IMR-90 (cell line): Measurements from ENCODE around the gene PFKL. TPM values are rescaled to one million over a fixed set of nuclear protein-coding genes. Genes with fewer than 3 reads are reported as not detected.
A peak's percentile ranks its signal among the peaks of the same experiment; 100 is the strongest.

ENCODE experiments used
- ATAC-seq: fragments of 200-7000 bp; cut with Tn5 transposase; 2 replicates; pipeline ENCODE4 v1.9.1; 2020; ENCODE audit warnings: low read depth, mild to moderate bottlenecking, moderate library complexity
- BruUV-seq: library from RNA; stranded (reverse); fragments of 400-500 nt; replicated peaks from 2 replicates; lab custom pipeline; 2021; lab: Mats Ljungman, UMichigan
- CTCF ChIA-PET: fragments of 300-600 bp; formaldehyde crosslinking; extraction: SDS; loops from one replicate; lab custom pipeline; 2021; ENCODE audit warnings: antibody characterized with exemption; lab: Yijun Ruan, JAX
- POLR2A ChIA-PET: fragments of 300-600 bp; sonication (Branson Sonifier 250); formaldehyde crosslinking; loops from one replicate; lab custom pipeline; 2022; ENCODE audit warnings: antibody characterized with exemption; ENCODE audit not compliant: unreplicated experiment; lab: Charles Lee
- DNase-seq: peaks from one replicate; pipeline ENCODE4 v3.0.0; 2013
- H2AFZ ChIP-seq: replicated peaks from 2 replicates; pipeline ENCODE3; 2013; ENCODE audit warnings: low read length, mild to moderate bottlenecking; ENCODE audit not compliant: poor library complexity
- H2AK5ac ChIP-seq: 2 replicates; pipeline ENCODE4 v1.6.1; 2013; ENCODE audit warnings: low read depth, low read length, inconsistent platforms
- H2AK9ac ChIP-seq: replicated peaks from 2 replicates; pipeline ENCODE3; 2013; ENCODE audit warnings: mild to moderate bottlenecking, low read depth, low read length, moderate library complexity; ENCODE audit not compliant: poor library complexity
- H2BK120ac ChIP-seq: 2 replicates; pipeline ENCODE4 v1.6.1; 2013; ENCODE audit warnings: low read depth, low read length, inconsistent platforms
- H2BK15ac ChIP-seq: 3 replicates; pipeline ENCODE4 v1.6.1; 2013; ENCODE audit warnings: low read depth, low read length, inconsistent platforms
- H2BK20ac ChIP-seq: 2 replicates; pipeline ENCODE4 v1.6.1; 2013; ENCODE audit warnings: low read depth, mild to moderate bottlenecking, inconsistent platforms, low read length, moderate library complexity
- H2BK5ac ChIP-seq: 2 replicates; pipeline ENCODE4 v1.6.1; 2013; ENCODE audit warnings: mild to moderate bottlenecking, low read depth, low read length, inconsistent platforms; ENCODE audit not compliant: poor library complexity, severe bottlenecking
- H3K14ac ChIP-seq: replicated peaks from 2 replicates; pipeline ENCODE4 v1.6.1; 2013; ENCODE audit warnings: low read depth, low read length, inconsistent platforms
- H3K18ac ChIP-seq: 2 replicates; pipeline ENCODE4 v1.6.1; 2013; ENCODE audit warnings: low read depth, low read length, control low read depth
- H3K23ac ChIP-seq: 2 replicates; pipeline ENCODE4 v1.6.1; 2013; ENCODE audit warnings: low read depth, low read length, inconsistent platforms
- H3K27ac ChIP-seq: 2 replicates; pipeline ENCODE4 v1.5.1; 2013; ENCODE audit warnings: mild to moderate bottlenecking, control low read depth, low read length; ENCODE audit not compliant: insufficient read depth
- H3K27me3 ChIP-seq: 2 replicates; pipeline ENCODE4 v1.6.1; 2013; ENCODE audit warnings: low read length; ENCODE audit not compliant: control insufficient read depth, insufficient read depth
- H3K36me3 ChIP-seq: 2 replicates; pipeline ENCODE4 v1.6.1; 2013; ENCODE audit warnings: low read length, mixed read lengths; ENCODE audit not compliant: control insufficient read depth, insufficient read depth
- H3K4ac ChIP-seq: 2 replicates; pipeline ENCODE4 v1.6.1; 2013; ENCODE audit warnings: low read depth, low read length, inconsistent platforms
- H3K4me1 ChIP-seq: 2 replicates; pipeline ENCODE4 v1.6.1; 2013; ENCODE audit warnings: low read length, mixed read lengths; ENCODE audit not compliant: control insufficient read depth, insufficient read depth
- H3K4me2 ChIP-seq: 2 replicates; pipeline ENCODE4 v1.6.1; 2013; ENCODE audit warnings: low read depth, mild to moderate bottlenecking, control low read depth, low read length, moderate library complexity
- H3K4me3 ChIP-seq: 2 replicates; pipeline ENCODE4 v1.5.1; 2013; ENCODE audit warnings: low read depth, mild to moderate bottlenecking, control low read depth, low read length, moderate library complexity; ENCODE audit not compliant: insufficient read depth
- H3K56ac ChIP-seq: 2 replicates; pipeline ENCODE4 v1.6.1; 2013; ENCODE audit warnings: low read length, inconsistent platforms; ENCODE audit not compliant: insufficient read depth; ENCODE audit errors: extremely low read depth
- H3K79me1 ChIP-seq, 2 experiments: 2 replicates each; pipeline ENCODE4 v1.6.1; 2013; ENCODE audit warnings: low read length in 2 of 2, inconsistent platforms in 1 of 2, low read depth in 1 of 2
- H3K9ac ChIP-seq: 2 replicates; pipeline ENCODE4 v1.6.1; 2013; ENCODE audit warnings: low read depth, low read length, control low read depth
- H3K9me1 ChIP-seq: 2 replicates; pipeline ENCODE4 v1.6.1; 2013; ENCODE audit warnings: low read length, inconsistent platforms; ENCODE audit not compliant: insufficient read depth
- H3K9me3 ChIP-seq: 2 replicates; pipeline ENCODE4 v1.6.1; 2013; ENCODE audit warnings: low read length; ENCODE audit not compliant: control insufficient read depth, insufficient read depth
- H4K20me1 ChIP-seq: 2 replicates; pipeline ENCODE4 v1.6.1; 2013; ENCODE audit warnings: low read length, inconsistent platforms; ENCODE audit not compliant: insufficient read depth
- H4K5ac ChIP-seq: 2 replicates; pipeline ENCODE4 v1.6.1; 2013; ENCODE audit warnings: mild to moderate bottlenecking, low read depth, low read length, control low read depth
- H4K8ac ChIP-seq, 2 experiments: 2 replicates each; pipeline ENCODE4 v1.6.1; 2013; ENCODE audit warnings: low read depth in 2 of 2, low read length in 2 of 2, control low read depth in 1 of 2, inconsistent platforms in 1 of 2
- H4K91ac ChIP-seq: 2 replicates; pipeline ENCODE4 v1.6.1; 2013; ENCODE audit warnings: low read depth, low read length, inconsistent platforms; ENCODE audit not compliant: insufficient read depth
- RAD21 ChIP-seq: IDR thresholded peaks from 2 replicates; pipeline ENCODE4 v1.6.1; 2012; ENCODE audit warnings: low read length, improper control_type of control experiment
- WGBS, 2 experiments: methylation state at CpG; one replicate each; pipeline versions ENCODE4 v1.1.5 to v1.1.7; 2013; ENCODE audit warnings: missing lambda C conversion rate in 2 of 2; ENCODE audit not compliant: insufficient read length in 1 of 2; ENCODE audit errors: extremely low coverage in 2 of 2; 5-methylcytosine and 5-hydroxymethylcytosine counted together
- dilution Hi-C: fragments of 300-500 bp; cut with HindIII; formaldehyde crosslinking; loops from one replicate; pipeline ENCODE4 v1.14.3; 2018; ENCODE audit warnings: low sequenced_read_pairs; ENCODE audit not compliant: unreplicated experiment
- in situ Hi-C: fragments of 300-500 bp; cut with MboI; formaldehyde crosslinking; loops from 3 replicates; pipeline ENCODE4 v1.14.3; 2019; ENCODE audit warnings: low sequenced_read_pairs, inconsistent platforms, mixed read lengths
- intact Hi-C: fragments of 100-400 bp; cut with micrococcal nuclease; formaldehyde crosslinking; loops from 2 replicates; pipeline ENCODE4 v1.10.0; 2022
- polyA plus RNA-seq, 3 experiments: library from polyadenylated mRNA; depleted of rRNA; stranded (reverse); fragments of >200 nt; gene quantifications; 2 replicates each; pipeline ENCODE4 v1.2.3, GENCODE V29; 2012; ENCODE audit warnings: low replicate concordance in 1 of 3
- total RNA-seq: library from RNA; depleted of rRNA; stranded (reverse); fragments of >200 nt; gene quantifications from 2 replicates; pipeline ENCODE4 v1.2.3, GENCODE V29; 2012

The PFKL gene
- total and polyA plus RNA-seq, 2 of the 4 experiments (the other 2 are of a cell fraction): 103 to 126 TPM

DNA sequence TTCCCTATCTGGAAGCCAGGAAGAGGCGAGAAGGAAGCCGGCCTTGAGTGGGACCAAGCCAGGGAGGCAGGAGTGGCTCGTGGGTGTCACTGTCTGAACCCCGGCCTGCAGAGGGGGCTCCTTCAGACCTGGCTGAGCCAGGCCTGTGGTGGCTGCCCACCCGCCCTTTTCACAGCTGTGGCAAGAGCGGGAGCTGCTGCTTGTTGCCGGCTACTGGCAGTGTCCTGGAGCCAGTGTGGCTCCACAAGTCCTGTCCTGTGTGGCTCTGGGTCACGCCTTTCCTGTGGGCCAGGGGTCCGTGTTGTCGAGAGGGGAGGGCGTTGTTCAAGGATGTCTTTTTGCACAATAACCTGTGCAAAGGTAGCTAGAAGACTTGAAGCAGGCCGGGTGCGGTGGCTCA is 1.3 kb downstream of the PFKL start:
- no peak overlapping the region for H2BK120ac ChIP-seq
- H2BK15ac ChIP-seq: no peak overlapping the region
- peak overlapping the region; percentile 72 for H3K9ac ChIP-seq
- no peak overlapping the region for H2AFZ ChIP-seq
- peak overlapping the region; percentile 28 for H3K4ac ChIP-seq
- H3K79me1 ChIP-seq: peaks cover 16 to 42% of the 10 kb centered on the region in 2 experiments
- H3K56ac ChIP-seq: no peak overlapping the region
- WGBS, 2 experiments: 70% methylated on average over 9 of the region's 13 CpGs; no CpG with 5 or more reads in 1 of the 2 experiments
- H2AK5ac ChIP-seq: no peak overlapping the region
- DNase-seq (no peak), ATAC-seq (no peak)
- peaks cover 3% of the 10 kb centered on the region; the same call in 1 of the 2 replicates for H3K36me3 ChIP-seq
- H4K20me1 ChIP-seq: peaks cover 54% of the 10 kb centered on the region
- CTCF ChIA-PET: interaction anchor here (1.0 kb wide), 1 partner anchor 1018 kb away, joined by 3 read pairs; no protein-coding TSS in a partner anchor
- H2BK20ac ChIP-seq: no peak overlapping the region
- no TSS peak for BruUV-seq
- H3K27ac ChIP-seq: no peak overlapping the region
- no peak overlapping the region for H4K91ac ChIP-seq
- H3K4me3 ChIP-seq: peak overlapping the region; percentile 82
- dilution Hi-C loops (no loop called here), in situ Hi-C loops (no loop called here), intact Hi-C loops (no loop called here)
- H3K14ac ChIP-seq: no peak overlapping the region
- no peaks in the 10 kb centered on the region for H3K27me3 ChIP-seq
- no peak overlapping the region for H3K18ac ChIP-seq
- H2BK5ac ChIP-seq: no peak overlapping the region
- H3K23ac ChIP-seq: no peak overlapping the region; the same call in 1 of the 2 replicates
- H2AK9ac ChIP-seq: peak overlapping the region; percentile 97
- H3K9me1 ChIP-seq: no peaks in the 10 kb centered on the region
- no peaks in the 10 kb centered on the region for H3K9me3 ChIP-seq
- no peak for TF ChIP-seq RAD21
- POLR2A ChIA-PET: no interaction called here
- H4K8ac ChIP-seq: no peak overlapping the region; a peak in 1 of 4 replicates
- H3K4me1 ChIP-seq: peaks cover 20% of the 10 kb centered on the region
- H4K5ac ChIP-seq: no peak overlapping the region
- peak overlapping the region; percentile 87 for H3K4me2 ChIP-seq
